H9 (cell line): ENCODE measurements around the gene FTO. TPM values are rescaled to one million over a fixed set of nuclear protein-coding genes. Genes with fewer than 3 reads are reported as not detected.

Experiments
- DNase-seq: peaks from one replicate; pipeline ENCODE4 v3.0.0-alpha.2; 2017
- H2AFZ ChIP-seq: one replicate; pipeline ENCODE4 v1.6.1; 2013; ENCODE audit warnings: mild to moderate bottlenecking, low read length, control low read depth, moderate library complexity
- H2AK5ac ChIP-seq: 2 replicates; pipeline ENCODE4 v1.6.1; 2013; ENCODE audit warnings: low read length, control low read depth, mixed read lengths; ENCODE audit not compliant: insufficient read length
- H2BK120ac ChIP-seq: one replicate; pipeline ENCODE4 v1.6.1; 2013; ENCODE audit warnings: low read depth, mild to moderate bottlenecking, low read length, control low read depth, inconsistent platforms; ENCODE audit not compliant: poor library complexity, severe bottlenecking
- H2BK12ac ChIP-seq: 2 replicates; pipeline ENCODE4 v1.6.1; 2013; ENCODE audit warnings: low read length, control low read depth, mixed read lengths, low read depth; ENCODE audit not compliant: insufficient read length
- H2BK15ac ChIP-seq: 2 replicates; pipeline ENCODE4 v1.6.1; 2013; ENCODE audit warnings: low read depth, low read length, control low read depth
- H2BK20ac ChIP-seq: one replicate; pipeline ENCODE4 v1.6.1; 2013; ENCODE audit warnings: low read depth, mild to moderate bottlenecking, low read length, control low read depth, inconsistent platforms; ENCODE audit not compliant: poor library complexity, severe bottlenecking
- H2BK5ac ChIP-seq: 2 replicates; pipeline ENCODE4 v1.6.1; 2013; ENCODE audit warnings: low read length, control low read depth, mixed read lengths; ENCODE audit not compliant: insufficient read length
- H3K14ac ChIP-seq: 2 replicates; pipeline ENCODE4 v1.6.1; 2013; ENCODE audit warnings: low read length, control low read depth; ENCODE audit not compliant: insufficient read depth
- H3K18ac ChIP-seq: 2 replicates; pipeline ENCODE4 v1.6.1; 2013; ENCODE audit warnings: low read depth, mild to moderate bottlenecking, mixed read lengths, low read length, control low read depth; ENCODE audit not compliant: insufficient read length
- H3K23ac ChIP-seq: 2 replicates; pipeline ENCODE4 v1.6.1; 2013; ENCODE audit warnings: low read length, control low read depth, mixed read lengths, low read depth; ENCODE audit not compliant: insufficient read length
- H3K23me2 ChIP-seq: 2 replicates; pipeline ENCODE4 v1.6.1; 2013; ENCODE audit warnings: low read depth, mild to moderate bottlenecking, mixed read lengths, low read length, control low read depth; ENCODE audit not compliant: insufficient read length, poor library complexity, severe bottlenecking
- H3K27ac ChIP-seq: 2 replicates; pipeline ENCODE4 v1.5.1; 2013; ENCODE audit warnings: low read length, control low read depth, mixed read lengths, low read depth; ENCODE audit not compliant: insufficient read length
- H3K27me3 ChIP-seq: 2 replicates; pipeline ENCODE4 v1.6.1; 2013; ENCODE audit warnings: low read length, control low read depth, inconsistent platforms; ENCODE audit not compliant: insufficient read depth
- H3K4ac ChIP-seq: 2 replicates; pipeline ENCODE4 v1.6.1; 2013; ENCODE audit warnings: low read depth, mild to moderate bottlenecking, control low read depth, inconsistent platforms, low read length, moderate library complexity
- H3K4me1 ChIP-seq: 2 replicates; pipeline ENCODE4 v1.6.1; 2013; ENCODE audit warnings: low read length, control low read depth, inconsistent platforms; ENCODE audit not compliant: insufficient read depth
- H3K4me2 ChIP-seq: 2 replicates; pipeline ENCODE4 v1.6.1; 2013; ENCODE audit warnings: low read length, control low read depth, mixed read lengths; ENCODE audit not compliant: insufficient read length, insufficient read depth
- H3K56ac ChIP-seq: 2 replicates; pipeline ENCODE4 v1.6.1; 2013; ENCODE audit warnings: low read depth, mild to moderate bottlenecking, mixed read lengths, low read length, control low read depth; ENCODE audit not compliant: insufficient read length
- H3K79me1 ChIP-seq: 2 replicates; pipeline ENCODE4 v1.6.1; 2013; ENCODE audit warnings: low read depth, mild to moderate bottlenecking, moderate library complexity, low read length, control low read depth, inconsistent platforms; ENCODE audit not compliant: insufficient read depth, poor library complexity, severe bottlenecking
- H3K79me2 ChIP-seq: 2 replicates; pipeline ENCODE4 v1.6.1; 2013; ENCODE audit warnings: low read length, control low read depth, inconsistent platforms; ENCODE audit not compliant: insufficient read depth
- H3K9ac ChIP-seq: 2 replicates; pipeline ENCODE4 v1.6.1; 2013; ENCODE audit warnings: low read length, control low read depth, mixed read lengths; ENCODE audit not compliant: insufficient read length; ENCODE audit errors: extremely low read depth
- H3K9me3 ChIP-seq: one replicate; pipeline ENCODE4 v1.6.1; 2013; ENCODE audit warnings: low read depth, low read length, inconsistent platforms; ENCODE audit not compliant: control insufficient read depth
- H3T11ph ChIP-seq: one replicate; pipeline ENCODE4 v1.6.1; 2013; ENCODE audit warnings: mild to moderate bottlenecking, low read length, control low read depth, inconsistent platforms
- H4K20me1 ChIP-seq: one replicate; pipeline ENCODE4 v1.6.1; 2013; ENCODE audit not compliant: control insufficient read depth, insufficient read length, insufficient read depth
- H4K5ac ChIP-seq: 2 replicates; pipeline ENCODE4 v1.6.1; 2013; ENCODE audit warnings: low read depth, mild to moderate bottlenecking, mixed read lengths, low read length, control low read depth; ENCODE audit not compliant: insufficient read length
- H4K8ac ChIP-seq: replicated peaks from 2 replicates; pipeline ENCODE4 v1.6.1; 2013; ENCODE audit warnings: low read length, control low read depth, mixed read lengths, low read depth; ENCODE audit not compliant: insufficient read length
- H4K91ac ChIP-seq: 2 replicates; pipeline ENCODE4 v1.6.1; 2013; ENCODE audit warnings: low read depth, mild to moderate bottlenecking, moderate library complexity, mixed read lengths, low read length, control low read depth; ENCODE audit not compliant: insufficient read length
- H3K27ac Mint-ChIP-seq, 3 experiments: 2 replicates in 2 of 3; 3 replicates in 1 of 3; pipeline ENCODE4 v1.8.0; 2020 to 2021; ENCODE audit warnings: mixed read lengths in 3 of 3, mild to moderate bottlenecking in 1 of 3, moderate library complexity in 1 of 3
- H3K27me3 Mint-ChIP-seq: 2 replicates; pipeline ENCODE4 v1.8.0; 2021; ENCODE audit warnings: low read depth, mild to moderate bottlenecking, moderate library complexity, mixed read lengths
- H3K36me3 Mint-ChIP-seq, 3 experiments: 2 replicates in 2 of 3; 3 replicates in 1 of 3; pipeline ENCODE4 v1.8.0; 2020 to 2021; ENCODE audit warnings: low read depth in 3 of 3, mixed read lengths in 3 of 3; ENCODE audit not compliant: insufficient read depth in 1 of 3
- H3K4me1 Mint-ChIP-seq, 2 experiments: 2 replicates each; pipeline ENCODE4 v1.8.0; 2020; ENCODE audit warnings: mixed read lengths in 2 of 2
- H3K4me3 Mint-ChIP-seq, 2 experiments: 2 replicates in 1 of 2; 3 replicates in 1 of 2; pipeline ENCODE4 v1.8.0; 2020 to 2021; ENCODE audit warnings: mild to moderate bottlenecking in 2 of 2, mixed read lengths in 2 of 2, moderate library complexity in 1 of 2
- H3K9me3 Mint-ChIP-seq, 2 experiments: 2 replicates in 1 of 2; 3 replicates in 1 of 2; pipeline ENCODE4 v1.8.0; 2020; ENCODE audit warnings: mild to moderate bottlenecking in 2 of 2, mixed read lengths in 2 of 2, moderate library complexity in 1 of 2
- WGBS: extraction: QIAGEN DNeasy Blood & Tissue Kit; methylation state at CpG from one replicate; pipeline ENCODE4 v1.1.7; 2013; ENCODE audit warnings: missing lambda C conversion rate, low lambda C conversion rate, mixed read lengths; ENCODE audit not compliant: insufficient read length; ENCODE audit errors: extremely low coverage; 5-methylcytosine and 5-hydroxymethylcytosine counted together
- total RNA-seq: library from RNA; stranded (reverse); gene quantifications from 2 replicates; pipeline ENCODE4 v1.2.1, GENCODE V29; 2021
- TF ChIP-seq, protein P1 (sequence below): fragments of 200-600 bp; sonication (generic); conservative IDR thresholded peaks from 3 replicates; pipeline ENCODE4 v1.8.0; 2021; ENCODE audit warnings: antibody characterized with exemption, mild to moderate bottlenecking

The FTO gene
- total RNA-seq, 1 experiment from 2014 or later, result 67.9 TPM

DNA sequence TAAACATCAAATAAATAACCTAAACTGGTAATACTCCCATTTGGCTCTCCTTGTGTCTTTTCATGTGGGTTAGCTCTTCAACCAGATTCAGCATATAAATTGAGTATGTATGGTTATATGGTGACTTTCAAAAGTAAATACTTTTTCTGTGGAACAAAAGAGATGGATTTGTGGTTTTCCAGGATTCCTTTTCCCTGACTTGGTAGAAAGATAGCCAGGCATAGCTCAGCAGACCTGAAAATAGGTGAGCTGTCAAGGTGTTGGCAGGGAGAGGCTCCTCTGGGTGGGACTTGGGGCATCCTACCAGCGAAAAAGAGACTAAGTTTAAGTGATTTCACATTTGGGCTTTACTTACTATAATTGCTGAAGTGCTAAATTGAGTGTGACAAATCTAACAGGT, 80.3 kb downstream of the FTO start:
- Histone ChIP-seq H3K14ac (no peak overlapping the region), H3K4me1 (0 out of 2 replicates have a peak, but pooled peaks cover 2% of the 10 kb centered on the region), H3K23me2 (no peaks in the 10 kb centered on the region), H2AK5ac (no peak overlapping the region), H2BK12ac (no peak overlapping the region), H3K79me2 (no peaks in the 10 kb centered on the region), H3K4ac (no peak overlapping the region), H2BK20ac (no peak overlapping the region), H3K18ac (no peak overlapping the region), H3K9ac (no peak overlapping the region), H3T11ph (no peak overlapping the region), H2BK5ac (no peak overlapping the region), H3K23ac (no peak overlapping the region), H3K56ac (no peak overlapping the region), H3K27ac (no peak overlapping the region), H4K20me1 (no peaks in the 10 kb centered on the region), H4K8ac (no peak overlapping the region), H4K91ac (no peak overlapping the region), H2AFZ (no peak overlapping the region), H2BK120ac (no peak overlapping the region), H3K79me1 (no peaks in the 10 kb centered on the region), H3K9me3 (no peaks in the 10 kb centered on the region), H2BK15ac (no peak overlapping the region), H4K5ac (no peak overlapping the region), H3K27me3 (no peaks in the 10 kb centered on the region), H3K4me2 (no peak overlapping the region)
- WGBS, result no CpG with 5 or more reads among the region's 1 CpG
- Mint-ChIP-seq H3K4me3 (no peak overlapping the region), H3K4me1 (peaks cover 1 to 5% of the 10 kb centered on the region in 2 experiments; a peak in 3 of 4 replicates), H3K27me3 (no peaks in the 10 kb centered on the region), H3K27ac (no peak overlapping the region), H3K9me3 (no peaks in the 10 kb centered on the region), H3K36me3 (no peaks in the 10 kb centered on the region; a peak in 1 of 7 replicates)
- no peak for DNase-seq
- TF ChIP-seq, protein P1, sequence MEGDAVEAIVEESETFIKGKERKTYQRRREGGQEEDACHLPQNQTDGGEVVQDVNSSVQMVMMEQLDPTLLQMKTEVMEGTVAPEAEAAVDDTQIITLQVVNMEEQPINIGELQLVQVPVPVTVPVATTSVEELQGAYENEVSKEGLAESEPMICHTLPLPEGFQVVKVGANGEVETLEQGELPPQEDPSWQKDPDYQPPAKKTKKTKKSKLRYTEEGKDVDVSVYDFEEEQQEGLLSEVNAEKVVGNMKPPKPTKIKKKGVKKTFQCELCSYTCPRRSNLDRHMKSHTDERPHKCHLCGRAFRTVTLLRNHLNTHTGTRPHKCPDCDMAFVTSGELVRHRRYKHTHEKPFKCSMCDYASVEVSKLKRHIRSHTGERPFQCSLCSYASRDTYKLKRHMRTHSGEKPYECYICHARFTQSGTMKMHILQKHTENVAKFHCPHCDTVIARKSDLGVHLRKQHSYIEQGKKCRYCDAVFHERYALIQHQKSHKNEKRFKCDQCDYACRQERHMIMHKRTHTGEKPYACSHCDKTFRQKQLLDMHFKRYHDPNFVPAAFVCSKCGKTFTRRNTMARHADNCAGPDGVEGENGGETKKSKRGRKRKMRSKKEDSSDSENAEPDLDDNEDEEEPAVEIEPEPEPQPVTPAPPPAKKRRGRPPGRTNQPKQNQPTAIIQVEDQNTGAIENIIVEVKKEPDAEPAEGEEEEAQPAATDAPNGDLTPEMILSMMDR, result no peak
